KMS-11 (cell line): ENCODE data around the gene AGAP3.

Source experiments
- H2AFZ ChIP-seq: fragments of 200-600 bp; sonication (generic); 2 replicates; pipeline ENCODE4 v1.6.1; 2016; ENCODE audit warnings: antibody characterized with exemption, mixed run types, low read depth
- H3K27ac ChIP-seq: fragments of 200-600 bp; sonication (generic); 2 replicates; pipeline ENCODE4 v1.6.1; 2016; ENCODE audit warnings: mild to moderate bottlenecking, mixed run types
- H3K27me3 ChIP-seq: fragments of 200-600 bp; sonication (generic); 2 replicates; pipeline ENCODE4 v1.6.1; 2017; ENCODE audit warnings: mild to moderate bottlenecking, low read depth, mixed run types, moderate library complexity; ENCODE audit not compliant: insufficient read depth
- H3K36me3 ChIP-seq: fragments of 200-600 bp; sonication (generic); 2 replicates; pipeline ENCODE4 v1.6.1; 2017; ENCODE audit warnings: mild to moderate bottlenecking, mixed run types; ENCODE audit not compliant: insufficient read depth
- H3K4me1 ChIP-seq: fragments of 200-600 bp; sonication (generic); 2 replicates; pipeline ENCODE4 v1.6.1; 2016; ENCODE audit warnings: mild to moderate bottlenecking, low read depth, mixed run types; ENCODE audit not compliant: poor library complexity, severe bottlenecking
- H3K4me2 ChIP-seq: fragments of 200-600 bp; sonication (generic); 2 replicates; pipeline ENCODE4 v1.7.0; 2016; ENCODE audit warnings: mild to moderate bottlenecking, mixed run types
- H3K4me3 ChIP-seq: fragments of 200-600 bp; sonication (generic); IDR thresholded peaks from 2 replicates; pipeline ENCODE4 v1.6.1; 2017; ENCODE audit warnings: low read depth, low read length, mixed read lengths; ENCODE audit not compliant: insufficient read depth
- H3K79me2 ChIP-seq: fragments of 200-600 bp; sonication (generic); 2 replicates; pipeline ENCODE4 v1.6.1; 2016; ENCODE audit warnings: low read depth, mixed run types; ENCODE audit not compliant: insufficient read depth
- H3K9ac ChIP-seq: fragments of 200-600 bp; sonication (generic); 2 replicates; pipeline ENCODE4 v1.6.1; 2016; ENCODE audit warnings: mild to moderate bottlenecking, mixed run types
- H4K20me1 ChIP-seq: fragments of 200-600 bp; sonication (generic); 2 replicates; pipeline ENCODE4 v1.6.1; 2016; ENCODE audit warnings: mild to moderate bottlenecking, mixed run types; ENCODE audit not compliant: insufficient read depth
- TF ChIP-seq, protein P1 (sequence below): fragments of 200-600 bp; sonication (generic); conservative IDR thresholded peaks from 2 replicates; pipeline ENCODE4 v1.6.1; 2017; ENCODE audit warnings: low read depth, mild to moderate bottlenecking, antibody characterized with exemption, low read length, moderate library complexity, mixed read lengths

AGAP3 gene

DNA sequence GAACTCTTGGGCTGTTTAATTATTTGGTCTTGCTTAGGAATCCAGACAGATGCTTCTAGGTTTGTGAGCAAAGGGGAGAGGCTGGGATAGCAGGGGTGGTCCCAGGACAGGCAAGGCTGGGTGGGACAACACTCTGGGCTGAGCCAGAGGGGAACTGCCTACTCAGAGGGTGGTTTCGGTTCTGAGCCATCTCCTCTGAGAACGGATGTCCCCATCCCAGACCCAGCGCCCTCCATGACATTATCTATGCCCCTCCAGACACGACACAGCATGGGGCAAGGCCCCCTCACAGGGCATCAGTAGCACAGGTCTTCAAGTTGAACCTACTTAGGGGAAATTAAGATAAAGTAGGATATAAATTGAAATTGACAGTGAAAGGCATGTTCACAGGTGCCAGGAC lies 93.7 kb downstream of the AGAP3 start:
- Histone ChIP-seq H2AFZ (no peak overlapping the region), H4K20me1 (no peaks in the 10 kb centered on the region), H3K79me2 (no peaks in the 10 kb centered on the region), H3K27ac (no peak overlapping the region), H3K4me3 (no peak overlapping the region), H3K36me3 (no peaks in the 10 kb centered on the region), H3K4me1 (no peaks in the 10 kb centered on the region), H3K9ac (no peak overlapping the region), H3K27me3 (peaks cover 62% of the 10 kb centered on the region), H3K4me2 (no peak overlapping the region)
- TF ChIP-seq, protein P1, sequence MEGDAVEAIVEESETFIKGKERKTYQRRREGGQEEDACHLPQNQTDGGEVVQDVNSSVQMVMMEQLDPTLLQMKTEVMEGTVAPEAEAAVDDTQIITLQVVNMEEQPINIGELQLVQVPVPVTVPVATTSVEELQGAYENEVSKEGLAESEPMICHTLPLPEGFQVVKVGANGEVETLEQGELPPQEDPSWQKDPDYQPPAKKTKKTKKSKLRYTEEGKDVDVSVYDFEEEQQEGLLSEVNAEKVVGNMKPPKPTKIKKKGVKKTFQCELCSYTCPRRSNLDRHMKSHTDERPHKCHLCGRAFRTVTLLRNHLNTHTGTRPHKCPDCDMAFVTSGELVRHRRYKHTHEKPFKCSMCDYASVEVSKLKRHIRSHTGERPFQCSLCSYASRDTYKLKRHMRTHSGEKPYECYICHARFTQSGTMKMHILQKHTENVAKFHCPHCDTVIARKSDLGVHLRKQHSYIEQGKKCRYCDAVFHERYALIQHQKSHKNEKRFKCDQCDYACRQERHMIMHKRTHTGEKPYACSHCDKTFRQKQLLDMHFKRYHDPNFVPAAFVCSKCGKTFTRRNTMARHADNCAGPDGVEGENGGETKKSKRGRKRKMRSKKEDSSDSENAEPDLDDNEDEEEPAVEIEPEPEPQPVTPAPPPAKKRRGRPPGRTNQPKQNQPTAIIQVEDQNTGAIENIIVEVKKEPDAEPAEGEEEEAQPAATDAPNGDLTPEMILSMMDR, result no peak

DNA sequence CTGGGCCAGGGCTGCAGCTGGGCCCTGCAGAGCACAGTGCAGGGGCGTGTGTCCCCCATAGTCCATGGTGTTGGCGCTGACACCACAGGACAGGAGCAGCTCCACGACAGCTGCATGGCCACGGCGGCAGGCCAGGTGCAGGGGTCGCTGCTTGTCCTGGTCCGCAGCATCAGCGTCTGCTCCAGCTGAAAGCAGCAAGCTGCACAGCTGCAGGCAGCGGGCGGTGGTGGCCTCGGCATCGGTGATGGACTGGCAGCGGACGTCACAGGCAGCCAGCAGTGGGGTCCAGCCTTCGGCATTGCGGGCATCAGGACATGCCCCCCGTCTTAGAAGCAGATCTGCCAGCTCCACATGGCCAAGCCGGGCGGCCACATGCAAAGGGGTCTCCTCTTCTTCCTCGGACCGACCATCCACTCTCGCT lies 94.7 kb downstream of the AGAP3 start:
- H3K36me3 ChIP-seq, result no peaks in the 10 kb centered on the region
- no peak overlapping the region for H3K27ac ChIP-seq
- H3K9ac ChIP-seq, result no peak overlapping the region
- no peaks in the 10 kb centered on the region for H3K4me1 ChIP-seq
- no peaks in the 10 kb centered on the region for H3K79me2 ChIP-seq
- no peaks in the 10 kb centered on the region for H4K20me1 ChIP-seq
- no peak overlapping the region for H2AFZ ChIP-seq
- no peak overlapping the region for H3K4me3 ChIP-seq
- peaks cover 55% of the 10 kb centered on the region for H3K27me3 ChIP-seq
- TF ChIP-seq, protein P1, result no peak
- H3K4me2 ChIP-seq, result no peak overlapping the region

DNA sequence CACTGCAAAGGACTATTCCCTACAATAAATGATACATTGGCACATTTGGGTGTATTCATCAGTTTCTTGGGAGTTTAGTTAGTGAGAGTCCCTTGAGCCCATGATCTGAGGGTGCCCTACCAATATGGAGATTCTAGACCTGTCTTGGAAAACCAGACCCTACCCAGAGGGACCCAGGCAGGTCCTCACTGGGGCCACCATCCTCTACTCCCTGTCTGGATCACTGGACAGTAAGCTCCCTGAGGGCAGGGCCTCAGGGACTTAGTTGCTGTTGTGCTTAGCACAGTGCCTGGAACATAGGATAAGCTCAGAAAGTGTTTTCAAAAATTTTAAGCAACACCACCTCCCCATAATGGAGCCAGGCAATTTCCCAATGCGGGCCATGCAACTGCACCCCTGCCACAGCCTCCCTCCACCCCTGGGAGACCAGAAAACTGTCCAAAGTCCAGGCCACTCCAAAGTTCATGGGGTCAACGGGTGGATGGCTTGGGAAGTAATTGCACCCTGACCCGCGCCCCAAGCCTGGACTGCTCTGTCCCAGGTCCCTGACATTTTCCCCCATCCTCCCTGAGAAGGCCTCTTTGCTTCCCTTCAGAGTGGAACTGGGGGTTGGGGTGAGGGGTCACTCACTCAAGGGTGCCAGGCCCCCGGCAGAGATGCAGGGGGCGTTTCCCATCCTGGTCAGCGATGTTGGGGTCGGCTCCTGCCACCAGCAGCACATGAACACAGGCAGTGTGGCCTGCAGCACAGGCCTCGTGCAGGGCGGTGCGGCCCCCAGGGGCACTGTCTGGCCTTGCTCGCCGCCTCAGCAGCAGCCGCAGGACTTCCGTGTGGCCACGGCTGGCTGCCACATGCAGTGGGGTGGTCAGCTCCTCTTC lies 99.7 kb downstream of the AGAP3 start:
- H3K4me1 ChIP-seq, result no peaks in the 10 kb centered on the region
- no peak overlapping the region for H3K4me2 ChIP-seq
- no peaks in the 10 kb centered on the region for H3K79me2 ChIP-seq
- H3K36me3 ChIP-seq, result no peaks in the 10 kb centered on the region
- no peak overlapping the region for H3K9ac ChIP-seq
- H3K4me3 ChIP-seq, result no peak overlapping the region
- TF ChIP-seq, protein P1, result no peak
- H3K27ac ChIP-seq, result no peak overlapping the region
- no peaks in the 10 kb centered on the region for H4K20me1 ChIP-seq
- peaks cover 53% of the 10 kb centered on the region for H3K27me3 ChIP-seq
- H2AFZ ChIP-seq, result no peak overlapping the region

- Histone ChIP-seq H4K20me1 (no peaks in the 10 kb centered on the region), H3K27me3 (peaks cover 61% of the 10 kb centered on the region), H2AFZ (no peak within 1 kb of the TSS), H3K4me1 (no peaks in the 10 kb centered on the region), H3K4me2 (no peak within 1 kb of the TSS), H3K79me2 (no peaks in the 10 kb centered on the region), H3K4me3 (no peak within 1 kb of the TSS), H3K9ac (no peak within 1 kb of the TSS), H3K27ac (no peak within 1 kb of the TSS), H3K36me3 (no peaks in the 10 kb centered on the region)
- TF ChIP-seq, protein P1, result no peak
Measured at GRCh38 chr7:151186640-151187408, 100.5 kb downstream of the AGAP3 start, which contains the start of gene ASB10. TSS of gene ASB10 (minus strand) at chr7:151187250. CDS start at chr7:151187130, 120 bp downstream.
